GM23338 (cell line): ENCODE results near the gene GPR35. TPM values are rescaled to one million over a fixed set of nuclear protein-coding genes. Genes with fewer than 3 reads are reported as not detected.

Experiments used
- ATAC-seq: fragments of 200-7000 bp; cut with Tn5 transposase; 3 replicates; pipeline ENCODE4 v1.9.1; 2020
- DNase-seq: peaks from one replicate; pipeline ENCODE4 v3.0.0-alpha.2; 2015; ENCODE audit warnings: low spot score
- H2AFZ ChIP-seq: fragments of 200-600 bp; sonication (generic); 2 replicates; pipeline ENCODE4 v1.8.0; 2016; ENCODE audit warnings: antibody characterized with exemption, mild to moderate bottlenecking, moderate library complexity
- H3F3A ChIP-seq: fragments of 200-600 bp; sonication (generic); replicated peaks from 2 replicates; pipeline ENCODE4 v1.8.0; 2017; ENCODE audit warnings: antibody characterized with exemption, mixed run types, low read depth
- H3K27ac ChIP-seq: fragments of 200-600 bp; sonication (generic); 2 replicates; pipeline ENCODE4 v1.6.1; 2016; ENCODE audit warnings: low read depth
- H3K27me3 ChIP-seq: fragments of 200-600 bp; sonication (generic); 2 replicates; pipeline ENCODE4 v1.8.0; 2016; ENCODE audit warnings: mild to moderate bottlenecking, mixed run types, moderate library complexity; ENCODE audit not compliant: insufficient read depth
- H3K36me3 ChIP-seq: fragments of 200-600 bp; sonication (generic); 2 replicates; pipeline ENCODE4 v1.8.0; 2016; ENCODE audit warnings: mild to moderate bottlenecking; ENCODE audit not compliant: insufficient read depth
- H3K4me1 ChIP-seq: fragments of 200-600 bp; sonication (generic); 2 replicates; pipeline ENCODE4 v1.8.0; 2016; ENCODE audit warnings: mild to moderate bottlenecking, moderate library complexity; ENCODE audit not compliant: insufficient read depth
- H3K4me2 ChIP-seq: fragments of 200-600 bp; sonication (generic); 2 replicates; pipeline ENCODE4 v1.7.1; 2017; ENCODE audit warnings: mixed run types
- H3K4me3 ChIP-seq: fragments of 200-600 bp; sonication (generic); 2 replicates; pipeline ENCODE4 v1.6.1; 2016; ENCODE audit warnings: mixed run types
- H3K79me2 ChIP-seq: fragments of 200-600 bp; sonication (generic); replicated peaks from 2 replicates; pipeline ENCODE4 v1.8.0; 2017; ENCODE audit warnings: mild to moderate bottlenecking; ENCODE audit not compliant: insufficient read depth
- H3K9me2 ChIP-seq: fragments of 200-600 bp; sonication (generic); 2 replicates; pipeline ENCODE4 v1.8.0; 2017; ENCODE audit not compliant: insufficient read depth
- H4K20me1 ChIP-seq: fragments of 200-600 bp; sonication (generic); replicated peaks from 2 replicates; pipeline ENCODE4 v1.8.0; 2017; ENCODE audit warnings: mild to moderate bottlenecking; ENCODE audit not compliant: insufficient read depth
- H3K27ac Mint-ChIP-seq: 2 replicates; pipeline ENCODE4 v1.8.0; 2020; ENCODE audit warnings: inconsistent platforms, mild to moderate bottlenecking, moderate library complexity, mixed read lengths
- H3K27me3 Mint-ChIP-seq: 3 replicates; pipeline ENCODE4 v1.8.0; 2022; ENCODE audit warnings: low read depth, mild to moderate bottlenecking, moderate library complexity, mixed read lengths, inconsistent platforms; ENCODE audit not compliant: insufficient read depth, poor library complexity
- H3K36me3 Mint-ChIP-seq: 3 replicates; pipeline ENCODE4 v1.8.0; 2021; ENCODE audit warnings: low read depth, mild to moderate bottlenecking, inconsistent platforms, moderate library complexity, mixed read lengths
- H3K4me1 Mint-ChIP-seq: 3 replicates; pipeline ENCODE4 v1.8.0; 2020; ENCODE audit warnings: mild to moderate bottlenecking, inconsistent platforms, mixed read lengths
- H3K4me3 Mint-ChIP-seq: 3 replicates; pipeline ENCODE4 v1.8.0; 2021; ENCODE audit warnings: moderate library complexity, mild to moderate bottlenecking, inconsistent platforms, mixed read lengths
- H3K9me3 Mint-ChIP-seq: 3 replicates; pipeline ENCODE4 v1.8.0; 2020; ENCODE audit warnings: moderate library complexity, mild to moderate bottlenecking, inconsistent platforms, mixed read lengths
- CREB1 ChIP-seq: fragments of 250-450 bp; sonication (Bioruptor Pico); IDR thresholded peaks from 2 replicates; pipeline ENCODE4 v1.5.0; 2020; ENCODE audit warnings: low read depth, mild to moderate bottlenecking, moderate library complexity
- EZH2 ChIP-seq: fragments of 200-600 bp; sonication (generic); IDR thresholded peaks from one replicate; pipeline ENCODE4 v1.8.0; 2017; ENCODE audit warnings: antibody characterized with exemption, mild to moderate bottlenecking, low read depth; ENCODE audit not compliant: unreplicated experiment
- EZH2phosphoT487 ChIP-seq: fragments of 200-600 bp; sonication (generic); IDR thresholded peaks from one replicate; pipeline ENCODE4 v1.8.1; 2018; ENCODE audit warnings: antibody characterized with exemption; ENCODE audit not compliant: unreplicated experiment
- JUNB ChIP-seq: IDR thresholded peaks from one replicate; pipeline ENCODE4 v1.6.1; 2016; ENCODE audit warnings: antibody characterized with exemption; ENCODE audit not compliant: unreplicated experiment
- NANOG ChIP-seq: IDR thresholded peaks from 2 replicates; pipeline ENCODE4 v1.6.1; 2016; ENCODE audit warnings: antibody characterized with exemption, borderline replicate concordance
- POLR2AphosphoS5 ChIP-seq: IDR thresholded peaks from 2 replicates; pipeline ENCODE4 v1.6.1; 2016; ENCODE audit warnings: antibody characterized with exemption, low read depth
- STAT1 ChIP-seq: IDR thresholded peaks from one replicate; pipeline ENCODE4 v1.6.1; 2016; ENCODE audit warnings: antibody characterized with exemption; ENCODE audit not compliant: unreplicated experiment
- ZNF114 ChIP-seq: fragments of 250-450 bp; sonication (Bioruptor Pico); IDR thresholded peaks from 2 replicates; pipeline ENCODE4 v1.5.0; 2020; ENCODE audit warnings: mild to moderate bottlenecking, moderate library complexity
- ZNF331 ChIP-seq: fragments of 250-450 bp; sonication (Bioruptor Pico); IDR thresholded peaks from 2 replicates; pipeline ENCODE4 v1.5.0; 2020; ENCODE audit warnings: low read depth, mild to moderate bottlenecking, moderate library complexity
- polyA plus RNA-seq: library from polyadenylated mRNA; unstranded; fragments of >200 nt; fragmentation: Nextera tagmentation; extraction: Ambion mirVana; gene quantifications from 2 replicates; pipeline ENCODE4 v1.2.1, GENCODE V29; 2016
- total RNA-seq: library from RNA; depleted of rRNA; stranded (reverse); fragments of >200 nt; shearing (Covaris generic); gene quantifications from 2 replicates; pipeline ENCODE4 v1.2.3, GENCODE V29; 2014
- TF ChIP-seq, protein P1 (sequence below): IDR thresholded peaks from one replicate; pipeline ENCODE4 v1.6.1; 2018; ENCODE audit warnings: antibody characterized with exemption; ENCODE audit not compliant: unreplicated experiment
- TF ChIP-seq, protein P2 (sequence below), 2 experiments: fragments of 200-600 bp in 1 of 2; sonication (generic) in 1 of 2; conservative IDR thresholded peaks; 2 replicates each; pipeline versions ENCODE4 v1.5.1 to v1.6.1; 2016 to 2017; ENCODE audit warnings: antibody characterized with exemption in 2 of 2, low read depth in 2 of 2, mild to moderate bottlenecking in 2 of 2, moderate library complexity in 1 of 2
- TF ChIP-seq, protein P3 (sequence below): fragments of 250-450 bp; sonication (Bioruptor Pico); IDR thresholded peaks from 2 replicates; pipeline ENCODE4 v1.5.0; 2020; ENCODE audit warnings: mild to moderate bottlenecking, moderate library complexity

Gene GPR35
- total and polyA plus RNA-seq, 2 experiments from 2014 or later, result not detected

DNA sequence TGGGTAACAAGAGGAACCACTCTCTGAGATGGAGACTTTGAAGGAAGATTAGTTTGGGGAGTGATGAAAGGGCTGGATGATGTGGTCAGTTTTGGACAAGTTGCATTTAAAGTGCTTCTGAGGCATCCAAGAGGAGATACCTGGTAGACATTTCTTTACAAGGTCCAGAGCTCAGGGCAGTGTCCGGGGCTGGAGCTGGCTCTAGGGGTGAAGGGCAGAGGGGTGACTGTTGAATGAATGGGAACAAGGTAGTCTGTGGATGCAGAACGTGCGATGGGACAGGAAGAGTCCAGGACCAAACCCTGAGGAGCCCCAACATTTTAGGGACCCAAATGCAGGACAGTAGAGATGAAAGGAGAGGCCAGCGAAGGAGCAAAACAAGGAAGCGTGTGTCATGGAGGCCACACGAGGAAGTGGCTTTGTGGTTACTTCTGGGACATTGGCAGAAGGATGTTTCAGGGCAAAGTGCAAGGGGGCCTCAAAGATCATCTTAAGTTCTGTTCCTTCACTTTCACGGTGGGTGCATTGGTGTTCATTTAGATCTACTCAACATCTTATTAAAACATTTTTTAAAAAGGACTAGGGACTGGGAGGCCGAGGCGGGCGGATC lies 13.6 kb upstream of the GPR35 start (continued):
- TF ChIP-seq, protein P1, sequence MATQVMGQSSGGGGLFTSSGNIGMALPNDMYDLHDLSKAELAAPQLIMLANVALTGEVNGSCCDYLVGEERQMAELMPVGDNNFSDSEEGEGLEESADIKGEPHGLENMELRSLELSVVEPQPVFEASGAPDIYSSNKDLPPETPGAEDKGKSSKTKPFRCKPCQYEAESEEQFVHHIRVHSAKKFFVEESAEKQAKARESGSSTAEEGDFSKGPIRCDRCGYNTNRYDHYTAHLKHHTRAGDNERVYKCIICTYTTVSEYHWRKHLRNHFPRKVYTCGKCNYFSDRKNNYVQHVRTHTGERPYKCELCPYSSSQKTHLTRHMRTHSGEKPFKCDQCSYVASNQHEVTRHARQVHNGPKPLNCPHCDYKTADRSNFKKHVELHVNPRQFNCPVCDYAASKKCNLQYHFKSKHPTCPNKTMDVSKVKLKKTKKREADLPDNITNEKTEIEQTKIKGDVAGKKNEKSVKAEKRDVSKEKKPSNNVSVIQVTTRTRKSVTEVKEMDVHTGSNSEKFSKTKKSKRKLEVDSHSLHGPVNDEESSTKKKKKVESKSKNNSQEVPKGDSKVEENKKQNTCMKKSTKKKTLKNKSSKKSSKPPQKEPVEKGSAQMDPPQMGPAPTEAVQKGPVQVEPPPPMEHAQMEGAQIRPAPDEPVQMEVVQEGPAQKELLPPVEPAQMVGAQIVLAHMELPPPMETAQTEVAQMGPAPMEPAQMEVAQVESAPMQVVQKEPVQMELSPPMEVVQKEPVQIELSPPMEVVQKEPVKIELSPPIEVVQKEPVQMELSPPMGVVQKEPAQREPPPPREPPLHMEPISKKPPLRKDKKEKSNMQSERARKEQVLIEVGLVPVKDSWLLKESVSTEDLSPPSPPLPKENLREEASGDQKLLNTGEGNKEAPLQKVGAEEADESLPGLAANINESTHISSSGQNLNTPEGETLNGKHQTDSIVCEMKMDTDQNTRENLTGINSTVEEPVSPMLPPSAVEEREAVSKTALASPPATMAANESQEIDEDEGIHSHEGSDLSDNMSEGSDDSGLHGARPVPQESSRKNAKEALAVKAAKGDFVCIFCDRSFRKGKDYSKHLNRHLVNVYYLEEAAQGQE, result no peak
- TF ChIP-seq EZH2phosphoT487 (no peak), POLR2AphosphoS5 (no peak), CREB1 (CRISPR knock-in tag) (no peak), STAT1 (no peak), EZH2 (no peak), ZNF114 (no peak), JUNB (no peak)
- TF ChIP-seq, protein P2, sequence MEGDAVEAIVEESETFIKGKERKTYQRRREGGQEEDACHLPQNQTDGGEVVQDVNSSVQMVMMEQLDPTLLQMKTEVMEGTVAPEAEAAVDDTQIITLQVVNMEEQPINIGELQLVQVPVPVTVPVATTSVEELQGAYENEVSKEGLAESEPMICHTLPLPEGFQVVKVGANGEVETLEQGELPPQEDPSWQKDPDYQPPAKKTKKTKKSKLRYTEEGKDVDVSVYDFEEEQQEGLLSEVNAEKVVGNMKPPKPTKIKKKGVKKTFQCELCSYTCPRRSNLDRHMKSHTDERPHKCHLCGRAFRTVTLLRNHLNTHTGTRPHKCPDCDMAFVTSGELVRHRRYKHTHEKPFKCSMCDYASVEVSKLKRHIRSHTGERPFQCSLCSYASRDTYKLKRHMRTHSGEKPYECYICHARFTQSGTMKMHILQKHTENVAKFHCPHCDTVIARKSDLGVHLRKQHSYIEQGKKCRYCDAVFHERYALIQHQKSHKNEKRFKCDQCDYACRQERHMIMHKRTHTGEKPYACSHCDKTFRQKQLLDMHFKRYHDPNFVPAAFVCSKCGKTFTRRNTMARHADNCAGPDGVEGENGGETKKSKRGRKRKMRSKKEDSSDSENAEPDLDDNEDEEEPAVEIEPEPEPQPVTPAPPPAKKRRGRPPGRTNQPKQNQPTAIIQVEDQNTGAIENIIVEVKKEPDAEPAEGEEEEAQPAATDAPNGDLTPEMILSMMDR (conservative IDR thresholded peaks at IDR 0.05; ENCODE audit: low read depth in 2 of 2), result no peak

DNA sequence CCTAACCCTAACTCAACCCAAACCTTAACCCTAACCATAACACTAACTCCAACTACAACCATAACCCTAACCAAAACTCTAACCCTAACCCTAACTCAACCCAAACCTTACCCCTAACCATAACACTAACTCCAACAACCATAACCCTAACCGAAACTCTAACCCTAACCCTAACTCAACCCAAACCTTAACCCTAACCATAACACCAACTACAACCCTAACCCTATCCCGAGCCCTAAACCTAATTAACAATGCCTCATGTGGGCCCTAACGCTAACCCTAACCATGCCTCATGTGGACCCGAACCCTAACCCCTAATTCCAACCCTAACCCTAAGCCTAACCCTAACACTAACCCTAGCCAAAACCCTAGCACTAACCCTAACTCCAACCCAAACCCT lies 11.5 kb upstream of the GPR35 start:
- no peaks in the 10 kb centered on the region for H3K9me2 ChIP-seq
- peaks cover 2% of the 10 kb centered on the region for H3K27me3 Mint-ChIP-seq
- no peaks in the 10 kb centered on the region for H3K36me3 ChIP-seq
- no peaks in the 10 kb centered on the region for H3K27me3 ChIP-seq
- no peaks in the 10 kb centered on the region for H3F3A ChIP-seq
- no peak overlapping the region for H3K27ac Mint-ChIP-seq
- no peaks in the 10 kb centered on the region for H3K4me1 ChIP-seq
- no peaks in the 10 kb centered on the region for H3K79me2 ChIP-seq
- ATAC-seq (no peak), DNase-seq (no peak)
- no peaks in the 10 kb centered on the region for H4K20me1 ChIP-seq
- peaks cover 36% of the 10 kb centered on the region for H3K36me3 Mint-ChIP-seq
- H3K9me3 Mint-ChIP-seq, result peaks cover 26% of the 10 kb centered on the region
- no peak overlapping the region for H3K4me2 ChIP-seq
- H3K4me3 Mint-ChIP-seq, result no peak overlapping the region
- H3K4me1 Mint-ChIP-seq, result no peaks in the 10 kb centered on the region
- no peak overlapping the region for H2AFZ ChIP-seq
- H3K4me3 ChIP-seq, result no peak overlapping the region
- no peak overlapping the region for H3K27ac ChIP-seq
- TF ChIP-seq NANOG, result no peak
- TF ChIP-seq, protein P3, sequence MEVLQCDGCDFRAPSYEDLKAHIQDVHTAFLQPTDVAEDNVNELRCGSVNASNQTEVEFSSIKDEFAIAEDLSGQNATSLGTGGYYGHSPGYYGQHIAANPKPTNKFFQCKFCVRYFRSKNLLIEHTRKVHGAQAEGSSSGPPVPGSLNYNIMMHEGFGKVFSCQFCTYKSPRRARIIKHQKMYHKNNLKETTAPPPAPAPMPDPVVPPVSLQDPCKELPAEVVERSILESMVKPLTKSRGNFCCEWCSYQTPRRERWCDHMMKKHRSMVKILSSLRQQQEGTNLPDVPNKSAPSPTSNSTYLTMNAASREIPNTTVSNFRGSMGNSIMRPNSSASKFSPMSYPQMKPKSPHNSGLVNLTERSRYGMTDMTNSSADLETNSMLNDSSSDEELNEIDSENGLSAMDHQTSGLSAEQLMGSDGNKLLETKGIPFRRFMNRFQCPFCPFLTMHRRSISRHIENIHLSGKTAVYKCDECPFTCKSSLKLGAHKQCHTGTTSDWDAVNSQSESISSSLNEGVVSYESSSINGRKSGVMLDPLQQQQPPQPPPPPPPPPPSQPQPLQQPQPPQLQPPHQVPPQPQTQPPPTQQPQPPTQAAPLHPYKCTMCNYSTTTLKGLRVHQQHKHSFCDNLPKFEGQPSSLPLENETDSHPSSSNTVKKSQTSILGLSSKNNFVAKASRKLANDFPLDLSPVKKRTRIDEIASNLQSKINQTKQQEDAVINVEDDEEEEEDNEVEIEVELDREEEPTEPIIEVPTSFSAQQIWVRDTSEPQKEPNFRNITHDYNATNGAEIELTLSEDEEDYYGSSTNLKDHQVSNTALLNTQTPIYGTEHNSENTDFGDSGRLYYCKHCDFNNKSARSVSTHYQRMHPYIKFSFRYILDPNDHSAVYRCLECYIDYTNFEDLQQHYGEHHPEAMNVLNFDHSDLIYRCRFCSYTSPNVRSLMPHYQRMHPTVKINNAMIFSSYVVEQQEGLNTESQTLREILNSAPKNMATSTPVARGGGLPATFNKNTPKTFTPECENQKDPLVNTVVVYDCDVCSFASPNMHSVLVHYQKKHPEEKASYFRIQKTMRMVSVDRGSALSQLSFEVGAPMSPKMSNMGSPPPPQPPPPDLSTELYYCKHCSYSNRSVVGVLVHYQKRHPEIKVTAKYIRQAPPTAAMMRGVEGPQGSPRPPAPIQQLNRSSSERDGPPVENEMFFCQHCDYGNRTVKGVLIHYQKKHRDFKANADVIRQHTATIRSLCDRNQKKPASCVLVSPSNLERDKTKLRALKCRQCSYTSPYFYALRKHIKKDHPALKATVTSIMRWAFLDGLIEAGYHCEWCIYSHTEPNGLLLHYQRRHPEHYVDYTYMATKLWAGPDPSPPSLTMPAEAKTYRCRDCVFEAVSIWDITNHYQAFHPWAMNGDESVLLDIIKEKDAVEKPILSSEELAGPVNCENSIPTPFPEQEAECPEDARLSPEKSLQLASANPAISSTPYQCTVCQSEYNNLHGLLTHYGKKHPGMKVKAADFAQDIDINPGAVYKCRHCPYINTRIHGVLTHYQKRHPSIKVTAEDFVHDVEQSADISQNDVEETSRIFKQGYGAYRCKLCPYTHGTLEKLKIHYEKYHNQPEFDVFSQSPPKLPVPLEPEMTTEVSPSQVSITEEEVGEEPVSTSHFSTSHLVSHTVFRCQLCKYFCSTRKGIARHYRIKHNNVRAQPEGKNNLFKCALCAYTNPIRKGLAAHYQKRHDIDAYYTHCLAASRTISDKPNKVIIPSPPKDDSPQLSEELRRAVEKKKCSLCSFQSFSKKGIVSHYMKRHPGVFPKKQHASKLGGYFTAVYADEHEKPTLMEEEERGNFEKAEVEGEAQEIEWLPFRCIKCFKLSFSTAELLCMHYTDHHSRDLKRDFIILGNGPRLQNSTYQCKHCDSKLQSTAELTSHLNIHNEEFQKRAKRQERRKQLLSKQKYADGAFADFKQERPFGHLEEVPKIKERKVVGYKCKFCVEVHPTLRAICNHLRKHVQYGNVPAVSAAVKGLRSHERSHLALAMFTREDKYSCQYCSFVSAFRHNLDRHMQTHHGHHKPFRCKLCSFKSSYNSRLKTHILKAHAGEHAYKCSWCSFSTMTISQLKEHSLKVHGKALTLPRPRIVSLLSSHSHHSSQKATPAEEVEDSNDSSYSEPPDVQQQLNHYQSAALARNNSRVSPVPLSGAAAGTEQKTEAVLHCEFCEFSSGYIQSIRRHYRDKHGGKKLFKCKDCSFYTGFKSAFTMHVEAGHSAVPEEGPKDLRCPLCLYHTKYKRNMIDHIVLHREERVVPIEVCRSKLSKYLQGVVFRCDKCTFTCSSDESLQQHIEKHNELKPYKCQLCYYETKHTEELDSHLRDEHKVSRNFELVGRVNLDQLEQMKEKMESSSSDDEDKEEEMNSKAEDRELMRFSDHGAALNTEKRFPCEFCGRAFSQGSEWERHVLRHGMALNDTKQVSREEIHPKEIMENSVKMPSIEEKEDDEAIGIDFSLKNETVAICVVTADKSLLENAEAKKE, result no peak
- no peak for TF ChIP-seq JUNB
- TF ChIP-seq ZNF114, result no peak
- TF ChIP-seq ZNF331 (CRISPR knock-in tag), result no peak
